Lower lobe of right lung (tissue), 2 donors: ENCODE measurements around the gene TSPYL2. TPM values are rescaled to one million over a fixed set of nuclear protein-coding genes. Genes with fewer than 3 reads are reported as not detected.

Source experiments
- ATAC-seq, 2 donors: fragments of 200-7000 bp; cut with Tn5 transposase; one replicate each; pipeline ENCODE4 v1.9.1; 2020 to 2022; ENCODE audit warnings: mild to moderate bottlenecking in 2 of 2, moderate library complexity in 2 of 2
- DNase-seq: peaks from one replicate; pipeline ENCODE4 v3.0.0-alpha.2; 2020
- H3K27ac ChIP-seq: fragments of 200-600 bp; one replicate; pipeline ENCODE4 v1.8.0; 2022
- H3K27me3 ChIP-seq: fragments of 200-600 bp; one replicate; pipeline ENCODE4 v1.8.0; 2022; ENCODE audit warnings: low read depth
- H3K36me3 ChIP-seq: fragments of 200-600 bp; one replicate; pipeline ENCODE4 v1.8.0; 2022; ENCODE audit warnings: mild to moderate bottlenecking
- H3K4me1 ChIP-seq: fragments of 200-600 bp; one replicate; pipeline ENCODE4 v1.8.0; 2022
- H3K4me3 ChIP-seq: fragments of 200-600 bp; one replicate; pipeline ENCODE4 v1.8.0; 2022; ENCODE audit warnings: mild to moderate bottlenecking
- H3K9me3 ChIP-seq: fragments of 200-600 bp; one replicate; pipeline ENCODE4 v1.8.0; 2022
- CTCF ChIP-seq: fragments of 200-600 bp; IDR thresholded peaks from one replicate; pipeline ENCODE4 v1.8.0; 2022; ENCODE audit warnings: antibody characterized with exemption, mild to moderate bottlenecking
- intact Hi-C: fragments of 100-400 bp; cut with DNase I; formaldehyde crosslinking; loops from one replicate; pipeline ENCODE4 v1.11.0; 2022
- total RNA-seq: library from RNA; stranded (reverse); fragmentation: NEBNext Ultra II Directional; extraction: Animal tissue kit (Norgen Biotek cat#: 25700); gene quantifications from one replicate; pipeline ENCODE4 v1.2.1, GENCODE V29; 2021
- donor health status: DM: no; HTN: yes; CAD: no; lungs with severe emphysema.

Gene TSPYL2
- total RNA-seq, 1 donor from 2014 or later, result 27.9 TPM

GRCh38 chrX:53082773-53083616 is 828 bp downstream of the TSPYL2 start:
- Histone ChIP-seq H3K27ac (peak overlapping the region; percentile 91), H3K36me3 (peaks cover 18% of the 10 kb centered on the region), H3K27me3 (no peaks in the 10 kb centered on the region), H3K4me3 (peak overlapping the region; percentile 65), H3K4me1 (peaks cover 17% of the 10 kb centered on the region), H3K9me3 (no peaks in the 10 kb centered on the region)
- ATAC-seq (no peak), DNase-seq (no peak)
- intact Hi-C loops, result no loop called here
- no peak for TF ChIP-seq CTCF

- DNase-seq (no peak), ATAC-seq (no peak)
- H3K36me3 ChIP-seq, result peaks cover 18% of the 10 kb centered on the region
- H3K27ac ChIP-seq, result no peak overlapping the region
- intact Hi-C loops, result no loop called here
- peak overlapping the region; percentile 65 for H3K4me3 ChIP-seq
- no peaks in the 10 kb centered on the region for H3K27me3 ChIP-seq
- peaks cover 17% of the 10 kb centered on the region for H3K4me1 ChIP-seq
- H3K9me3 ChIP-seq, result no peaks in the 10 kb centered on the region
- no peak for TF ChIP-seq CTCF
Measured at GRCh38 chrX:53084043-53084570, 1.9 kb downstream of the TSPYL2 start.

- H3K4me1 ChIP-seq, result peaks cover 17% of the 10 kb centered on the region
- H3K4me3 ChIP-seq, result no peak overlapping the region
- intact Hi-C loops, result no loop called here
Measured at GRCh38 chrX:53084863-53085262, 2.7 kb downstream of the TSPYL2 start.

GRCh38 chrX:53085661-53086229 is 3.6 kb downstream of the TSPYL2 start:
- Histone ChIP-seq H3K36me3 (peaks cover 18% of the 10 kb centered on the region), H3K9me3 (no peaks in the 10 kb centered on the region), H3K4me1 (peaks cover 17% of the 10 kb centered on the region), H3K4me3 (no peak overlapping the region), H3K27me3 (no peaks in the 10 kb centered on the region), H3K27ac (no peak overlapping the region)
- intact Hi-C loops, result no loop called here
- ATAC-seq, result no peak
- TF ChIP-seq CTCF, result no peak
- no peak for DNase-seq

More at GRCh38 chrX:53084863-53085262, 2.7 kb downstream of the TSPYL2 start:
- ATAC-seq (no peak), DNase-seq (no peak)
- Histone ChIP-seq H3K27ac (no peak overlapping the region), H3K9me3 (no peaks in the 10 kb centered on the region), H3K36me3 (peaks cover 18% of the 10 kb centered on the region), H3K27me3 (no peaks in the 10 kb centered on the region)
- no peak for TF ChIP-seq CTCF

GRCh38 chrX:53086464-53086863 is 4.3 kb downstream of the TSPYL2 start:
- H3K4me3 ChIP-seq, result no peak overlapping the region

More at GRCh38 chrX:53086464-53086863, 4.3 kb downstream of the TSPYL2 start:
- TF ChIP-seq CTCF, result no peak
- ATAC-seq, result no peak
- Histone ChIP-seq H3K27me3 (no peaks in the 10 kb centered on the region), H3K27ac (peak overlapping the region; percentile 46), H3K4me1 (peaks cover 17% of the 10 kb centered on the region), H3K9me3 (no peaks in the 10 kb centered on the region), H3K36me3 (peaks cover 18% of the 10 kb centered on the region)
- peak; percentile 82 for DNase-seq
- intact Hi-C loops, result no loop called here
